Duodenal mucosa (tissue), 2 donors: ENCODE measurements around the gene MVK.
"Not testable (repeated sequence)": the region's sequence is repeated elsewhere in the genome, so short reads cannot be mapped to it uniquely, and the experiment has no call there.

Experiments
- H3K27ac ChIP-seq: one replicate; pipeline ENCODE4 v1.7.0; 2013; ENCODE audit warnings: low read depth, low read length
- H3K27me3 ChIP-seq, 2 donors: one replicate each; pipeline ENCODE4 v1.7.0; 2013; ENCODE audit warnings: low read length in 2 of 2, control low read depth in 1 of 2; ENCODE audit not compliant: insufficient read depth in 2 of 2, control insufficient read depth in 1 of 2
- H3K36me3 ChIP-seq, 2 donors: one replicate each; pipeline ENCODE4 v1.7.0; 2013; ENCODE audit warnings: low read length in 2 of 2, control low read depth in 1 of 2; ENCODE audit not compliant: insufficient read depth in 2 of 2, control insufficient read depth in 1 of 2
- H3K4me1 ChIP-seq, 2 donors: one replicate each; pipeline ENCODE4 v1.7.0; 2013; ENCODE audit warnings: low read length in 2 of 2, control low read depth in 1 of 2; ENCODE audit not compliant: insufficient read depth in 2 of 2, control insufficient read depth in 1 of 2
- H3K4me3 ChIP-seq, 2 donors: one replicate each; pipeline ENCODE4 v1.7.0; 2013; ENCODE audit warnings: low read length in 2 of 2, low read depth in 1 of 2
- H3K9ac ChIP-seq, 2 donors: one replicate each; pipeline ENCODE4 v1.7.0; 2013; ENCODE audit warnings: low read length in 2 of 2, low read depth in 1 of 2
- H3K9me3 ChIP-seq, 2 donors: one replicate each; pipeline ENCODE4 v1.7.0; 2013; ENCODE audit warnings: low read length in 2 of 2, control low read depth in 1 of 2; ENCODE audit not compliant: control insufficient read depth in 1 of 2

MVK gene

GRCh38 chr12:109596418-109597244, 23.0 kb downstream of the MVK start:
- no peak overlapping the region for H3K27ac ChIP-seq
- no peaks in the 10 kb centered on the region for H3K27me3 ChIP-seq
- H3K4me1 ChIP-seq: peaks cover 7 to 12% of the 10 kb centered on the region in 2 donors
- H3K9ac ChIP-seq: no peak overlapping the region
- H3K4me3 ChIP-seq: no peak overlapping the region
- peaks cover 8 to 47% of the 10 kb centered on the region in 2 donors for H3K36me3 ChIP-seq
- H3K9me3 ChIP-seq: no peaks in the 10 kb centered on the region

GRCh38 chr12:109597414-109597794, 23.8 kb downstream of the MVK start:
- H3K4me3 ChIP-seq: no peak overlapping the region
- peaks cover 7 to 39% of the 10 kb centered on the region in 2 donors for H3K36me3 ChIP-seq
- H3K4me1 ChIP-seq: peaks cover 7 to 12% of the 10 kb centered on the region in 2 donors
- H3K9ac ChIP-seq: no peak overlapping the region
- no peak overlapping the region for H3K27ac ChIP-seq
- H3K9me3 ChIP-seq: no peaks in the 10 kb centered on the region
- H3K27me3 ChIP-seq: no peaks in the 10 kb centered on the region

GRCh38 chr12:109597795-109598427, 24.3 kb downstream of the MVK start:
- H3K9me3 ChIP-seq: no peaks in the 10 kb centered on the region
- H3K27me3 ChIP-seq: no peaks in the 10 kb centered on the region
- peak overlapping the region in 1 of 2 donors; percentile 20 for H3K9ac ChIP-seq
- no peak overlapping the region for H3K27ac ChIP-seq
- peaks cover 3 to 37% of the 10 kb centered on the region in 2 donors for H3K36me3 ChIP-seq
- no peak overlapping the region for H3K4me3 ChIP-seq
- peaks cover 7 to 12% of the 10 kb centered on the region in 2 donors for H3K4me1 ChIP-seq

GRCh38 chr12:109598428-109598854, 24.8 kb downstream of the MVK start:
- peaks cover 7 to 12% of the 10 kb centered on the region in 2 donors for H3K4me1 ChIP-seq
- H3K9me3 ChIP-seq: no peaks in the 10 kb centered on the region
- H3K36me3 ChIP-seq: peaks cover 3 to 33% of the 10 kb centered on the region in 2 donors
- H3K27ac ChIP-seq: no peak overlapping the region
- no peaks in the 10 kb centered on the region for H3K27me3 ChIP-seq
- H3K4me3 ChIP-seq: no peak overlapping the region
- no peak overlapping the region for H3K9ac ChIP-seq

GRCh38 chr12:109599087-109599486, 25.5 kb downstream of the MVK start:
- H3K4me1 ChIP-seq: peaks cover 7 to 12% of the 10 kb centered on the region in 2 donors
- no peak overlapping the region for H3K27ac ChIP-seq
- H3K36me3 ChIP-seq: peaks cover 3 to 28% of the 10 kb centered on the region in 2 donors
- H3K4me3 ChIP-seq: no peak overlapping the region
- no peaks in the 10 kb centered on the region for H3K27me3 ChIP-seq
- H3K9me3 ChIP-seq: no peaks in the 10 kb centered on the region
- H3K9ac ChIP-seq: no peak overlapping the region

GRCh38 chr12:109600481-109600880, 26.9 kb downstream of the MVK start:
- peaks cover 0 to 15% of the 10 kb centered on the region in 2 donors for H3K36me3 ChIP-seq
- H3K27ac ChIP-seq: no peak overlapping the region
- no peak overlapping the region for H3K4me3 ChIP-seq
- no peak overlapping the region for H3K9ac ChIP-seq
- no peaks in the 10 kb centered on the region for H3K9me3 ChIP-seq
- peaks cover 7 to 8% of the 10 kb centered on the region in 2 donors for H3K4me1 ChIP-seq
- H3K27me3 ChIP-seq: peaks cover 0 to under 1% of the 10 kb centered on the region in 2 donors

GRCh38 chr12:109600995-109601394, 27.4 kb downstream of the MVK start:
- H3K9ac ChIP-seq: no peak overlapping the region
- peaks cover 7 to 8% of the 10 kb centered on the region in 2 donors for H3K4me1 ChIP-seq
- H3K4me3 ChIP-seq: no peak overlapping the region
- no peaks in the 10 kb centered on the region for H3K9me3 ChIP-seq
- peaks cover 0 to 4% of the 10 kb centered on the region in 2 donors for H3K27me3 ChIP-seq
- H3K36me3 ChIP-seq: peaks cover 0 to 10% of the 10 kb centered on the region in 2 donors
- no peak overlapping the region for H3K27ac ChIP-seq

- Histone ChIP-seq H3K4me3 (no peak overlapping the region), H3K27me3 (peaks cover 0 to 4% of the 10 kb centered on the region in 2 donors), H3K36me3 (peaks cover 0 to 5% of the 10 kb centered on the region in 2 donors), H3K9ac (no peak overlapping the region), H3K4me1 (peaks cover 7 to 8% of the 10 kb centered on the region in 2 donors), H3K9me3 (no peaks in the 10 kb centered on the region), H3K27ac (no peak overlapping the region)
Observed at GRCh38 chr12:109601557-109601956, 28.0 kb downstream of the MVK start.

- not testable (repeated sequence) for H3K27me3 ChIP-seq, H3K36me3 ChIP-seq, H3K9ac ChIP-seq, H3K4me3 ChIP-seq, H3K4me1 ChIP-seq, H3K27ac ChIP-seq, H3K9me3 ChIP-seq
Observed at GRCh38 chr12:109602132-109602531, 28.5 kb downstream of the MVK start.

GRCh38 chr12:109604132-109604585, 30.6 kb downstream of the MVK start:
- Histone ChIP-seq H3K27ac (no peak overlapping the region), H3K27me3 (peaks cover 0 to 6% of the 10 kb centered on the region in 2 donors), H3K4me1 (no peaks in the 10 kb centered on the region), H3K36me3 (no peaks in the 10 kb centered on the region), H3K9ac (no peak overlapping the region), H3K9me3 (no peaks in the 10 kb centered on the region), H3K4me3 (no peak overlapping the region)
